DOHH2 (cell line): ENCODE data around the gene SCG3.

ENCODE experiments used
- H3F3A ChIP-seq: fragments of 200-600 bp; sonication (generic), shearing (Covaris generic); 2 replicates; pipeline ENCODE4 v1.6.0; 2016; ENCODE audit warnings: antibody characterized with exemption, mild to moderate bottlenecking; ENCODE audit not compliant: control insufficient read depth, insufficient read depth
- H3K27ac ChIP-seq: fragments of 200-600 bp; sonication (generic); 2 replicates; pipeline ENCODE4 v1.5.1; 2014; ENCODE audit warnings: low read depth, mild to moderate bottlenecking, low read length, moderate library complexity
- H3K27me3 ChIP-seq: fragments of 200-600 bp; sonication (generic); 2 replicates; pipeline ENCODE4 v1.6.1; 2014; ENCODE audit warnings: mild to moderate bottlenecking, low read length, mixed read lengths; ENCODE audit not compliant: control insufficient read depth
- H3K36me3 ChIP-seq: fragments of 200-600 bp; sonication (generic); 2 replicates; pipeline ENCODE4 v1.6.1; 2014; ENCODE audit warnings: mild to moderate bottlenecking, low read length, moderate library complexity, mixed read lengths; ENCODE audit not compliant: control insufficient read depth
- H3K4me1 ChIP-seq: fragments of 200-600 bp; sonication (generic); 2 replicates; pipeline ENCODE4 v1.6.1; 2014; ENCODE audit warnings: mild to moderate bottlenecking, low read length, mixed read lengths; ENCODE audit not compliant: control insufficient read depth
- H3K4me2 ChIP-seq: fragments of 200-600 bp; sonication (generic); 2 replicates; pipeline ENCODE4 v1.6.0; 2014; ENCODE audit warnings: mild to moderate bottlenecking, low read length, moderate library complexity
- H3K4me3 ChIP-seq: fragments of 200-600 bp; sonication (generic); 2 replicates; pipeline ENCODE4 v1.5.1; 2014; ENCODE audit warnings: mild to moderate bottlenecking, low read length, mixed read lengths
- H3K79me2 ChIP-seq: fragments of 200-600 bp; sonication (generic); 2 replicates; pipeline ENCODE4 v1.6.1; 2014; ENCODE audit warnings: mild to moderate bottlenecking, low read length, mixed read lengths; ENCODE audit not compliant: control insufficient read depth
- H3K9me2 ChIP-seq: fragments of 200-600 bp; sonication (generic); replicated peaks from 2 replicates; pipeline ENCODE4 v1.6.1; 2014; ENCODE audit warnings: mild to moderate bottlenecking, low read length, mixed read lengths; ENCODE audit not compliant: control insufficient read depth
- H3K9me3 ChIP-seq: fragments of 200-600 bp; sonication (generic); 2 replicates; pipeline ENCODE4 v1.6.1; 2014; ENCODE audit warnings: antibody characterized with exemption, low read length, mixed read lengths; ENCODE audit not compliant: control insufficient read depth, insufficient read depth
- H4K20me1 ChIP-seq: fragments of 200-600 bp; sonication (generic); 2 replicates; pipeline ENCODE4 v1.6.0; 2014; ENCODE audit warnings: low read depth, mild to moderate bottlenecking, antibody characterized with exemption, low read length, moderate library complexity; ENCODE audit not compliant: control insufficient read depth, insufficient read depth
- CTCF ChIP-seq: fragments of 200-600 bp; sonication (generic); IDR thresholded peaks from one replicate; pipeline ENCODE4 v1.5.1; 2014; ENCODE audit warnings: antibody characterized with exemption, mild to moderate bottlenecking, low read depth, low read length; ENCODE audit not compliant: poor library complexity, severe bottlenecking
- EZH2phosphoT487 ChIP-seq: fragments of 200-600 bp; sonication (generic); IDR thresholded peaks from 2 replicates; pipeline ENCODE4 v1.6.1; 2017; ENCODE audit warnings: borderline replicate concordance, mild to moderate bottlenecking, antibody characterized with exemption, low read length, moderate library complexity, mixed read lengths

SCG3 gene

GRCh38 chr15:51724199-51724598 is 42.9 kb downstream of the SCG3 start:
- Histone ChIP-seq H3K4me1 (no peaks in the 10 kb centered on the region), H3F3A (no peaks in the 10 kb centered on the region), H3K79me2 (no peaks in the 10 kb centered on the region), H3K9me2 (no peaks in the 10 kb centered on the region), H3K27ac (no peak overlapping the region), H3K36me3 (no peaks in the 10 kb centered on the region), H4K20me1 (no peaks in the 10 kb centered on the region), H3K9me3 (no peaks in the 10 kb centered on the region), H3K4me2 (no peak overlapping the region), H3K27me3 (no peaks in the 10 kb centered on the region), H3K4me3 (no peak overlapping the region)
- no peak for TF ChIP-seq EZH2phosphoT487
- no peak for TF ChIP-seq CTCF

GRCh38 chr15:51724673-51725072 is 43.4 kb downstream of the SCG3 start:
- no peaks in the 10 kb centered on the region for H3K4me1 ChIP-seq
- TF ChIP-seq CTCF (no peak), EZH2phosphoT487 (no peak)
- no peak overlapping the region for H3K4me3 ChIP-seq
- H3F3A ChIP-seq: no peaks in the 10 kb centered on the region
- no peaks in the 10 kb centered on the region for H3K9me3 ChIP-seq
- no peaks in the 10 kb centered on the region for H3K36me3 ChIP-seq
- no peaks in the 10 kb centered on the region for H3K79me2 ChIP-seq
- no peaks in the 10 kb centered on the region for H4K20me1 ChIP-seq
- no peak overlapping the region for H3K27ac ChIP-seq
- no peaks in the 10 kb centered on the region for H3K27me3 ChIP-seq
- H3K4me2 ChIP-seq: no peak overlapping the region
- H3K9me2 ChIP-seq: no peaks in the 10 kb centered on the region

- H3K27me3 ChIP-seq: no peaks in the 10 kb centered on the region
- H3K27ac ChIP-seq: no peak overlapping the region
- H3K36me3 ChIP-seq: no peaks in the 10 kb centered on the region
- H3K9me3 ChIP-seq: no peaks in the 10 kb centered on the region
- H3K4me1 ChIP-seq: peaks cover 10% of the 10 kb centered on the region
- no peak overlapping the region for H3K4me2 ChIP-seq
- no peaks in the 10 kb centered on the region for H3K9me2 ChIP-seq
- H3F3A ChIP-seq: no peaks in the 10 kb centered on the region
- H4K20me1 ChIP-seq: 0 out of 2 replicates have a peak, but pooled peaks cover 3% of the 10 kb centered on the region
- TF ChIP-seq CTCF (no peak), EZH2phosphoT487 (no peak)
- no peaks in the 10 kb centered on the region for H3K79me2 ChIP-seq
- no peak overlapping the region for H3K4me3 ChIP-seq
Measured at GRCh38 chr15:51726302-51727073, 45.2 kb downstream of the SCG3 start.
